Neural progenitor cell (in vitro differentiated cells): ENCODE results near the gene ACYP2.

Experiments
- EZH2phosphoT487 ChIP-seq: fragments of 200-600 bp; sonication (generic); IDR thresholded peaks from 2 replicates; pipeline ENCODE4 v1.6.1; 2017; ENCODE audit warnings: antibody characterized with exemption
- TF ChIP-seq, protein P1 (sequence below): fragments of 200-600 bp; sonication (generic); IDR thresholded peaks from 2 replicates; pipeline ENCODE4 v1.5.1; 2017; ENCODE audit warnings: antibody characterized with exemption, mild to moderate bottlenecking

DNA sequence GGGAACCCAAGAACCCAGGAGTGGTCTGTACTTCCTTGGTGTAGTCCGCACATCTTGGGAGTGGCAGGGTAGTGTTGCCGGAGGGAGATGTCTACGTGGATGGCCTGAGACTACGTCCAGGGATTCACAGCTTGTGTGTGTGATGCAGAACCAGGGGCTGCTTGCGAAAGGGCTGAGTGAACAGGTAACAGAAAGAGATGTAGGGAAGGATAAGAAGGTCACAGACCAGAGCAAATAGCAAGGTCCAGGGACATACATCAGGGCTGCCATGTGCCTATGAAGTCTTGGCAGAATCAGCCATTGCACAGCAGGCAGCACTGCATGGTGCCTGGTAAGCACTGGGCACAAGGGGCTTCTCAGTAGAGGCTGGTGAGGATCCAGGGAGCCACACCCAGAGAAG, 71.9 kb downstream of the ACYP2 start:
- no peak for TF ChIP-seq EZH2phosphoT487
- TF ChIP-seq, protein P1, sequence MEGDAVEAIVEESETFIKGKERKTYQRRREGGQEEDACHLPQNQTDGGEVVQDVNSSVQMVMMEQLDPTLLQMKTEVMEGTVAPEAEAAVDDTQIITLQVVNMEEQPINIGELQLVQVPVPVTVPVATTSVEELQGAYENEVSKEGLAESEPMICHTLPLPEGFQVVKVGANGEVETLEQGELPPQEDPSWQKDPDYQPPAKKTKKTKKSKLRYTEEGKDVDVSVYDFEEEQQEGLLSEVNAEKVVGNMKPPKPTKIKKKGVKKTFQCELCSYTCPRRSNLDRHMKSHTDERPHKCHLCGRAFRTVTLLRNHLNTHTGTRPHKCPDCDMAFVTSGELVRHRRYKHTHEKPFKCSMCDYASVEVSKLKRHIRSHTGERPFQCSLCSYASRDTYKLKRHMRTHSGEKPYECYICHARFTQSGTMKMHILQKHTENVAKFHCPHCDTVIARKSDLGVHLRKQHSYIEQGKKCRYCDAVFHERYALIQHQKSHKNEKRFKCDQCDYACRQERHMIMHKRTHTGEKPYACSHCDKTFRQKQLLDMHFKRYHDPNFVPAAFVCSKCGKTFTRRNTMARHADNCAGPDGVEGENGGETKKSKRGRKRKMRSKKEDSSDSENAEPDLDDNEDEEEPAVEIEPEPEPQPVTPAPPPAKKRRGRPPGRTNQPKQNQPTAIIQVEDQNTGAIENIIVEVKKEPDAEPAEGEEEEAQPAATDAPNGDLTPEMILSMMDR: no peak
